Stimulated activated CD8-positive, alpha-beta memory T cell treated with anti-CD3 and anti-CD28 coated beads, Interleukin-12 subunit alpha, Interleukin-12 subunit beta, amount 100 ng/mL, for 1 hour (primary cell): ENCODE results near the gene PAN2.
A peak's percentile ranks its signal among the peaks of the same experiment; 100 is the strongest.

Source experiments
- DNase-seq: peaks from one replicate; pipeline ENCODE4 v3.0.0-alpha.2; 2020; ENCODE audit warnings: low read depth

PAN2 gene

DNA sequence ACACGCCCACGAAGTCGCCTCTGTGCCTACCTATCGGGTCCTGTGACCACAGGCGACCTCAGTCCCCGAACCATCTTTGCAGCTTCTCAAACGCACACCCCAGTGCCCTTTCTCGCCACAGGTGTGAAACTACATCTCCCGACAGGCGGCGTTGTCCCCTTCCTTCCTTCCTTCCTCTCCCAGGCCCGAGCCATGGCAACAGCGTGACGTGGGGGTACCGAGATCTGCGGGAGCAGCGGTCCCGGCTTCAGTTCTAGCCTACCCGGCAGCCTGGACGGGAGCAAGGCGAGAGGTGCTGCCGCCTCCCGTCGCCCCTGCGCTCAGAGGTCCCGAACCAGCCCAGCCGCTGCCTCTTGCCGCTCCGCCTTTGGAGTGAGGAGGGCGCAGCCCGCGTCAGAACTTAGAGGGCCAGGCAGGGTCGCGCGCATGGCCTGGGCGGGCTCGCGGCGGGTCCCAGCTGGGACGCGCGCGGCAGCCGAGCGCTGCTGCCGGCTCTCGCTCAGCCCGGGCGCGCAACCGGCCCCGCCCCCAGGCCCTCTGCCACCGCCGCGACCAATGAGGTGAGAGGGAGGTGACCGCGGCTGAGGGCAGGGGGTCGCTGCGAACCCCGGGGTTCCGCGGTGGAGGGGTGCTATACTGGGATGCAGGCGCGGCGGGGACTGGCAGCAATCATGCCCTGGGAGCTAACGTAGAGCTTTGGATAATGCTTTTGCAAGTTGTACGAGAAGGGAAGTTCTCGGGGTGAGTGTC, 66.9 kb downstream of the PAN2 start, which contains the start of gene COQ10A:
TSS of gene COQ10A (plus strand) at position 250 of the 750 bp plus-strand sequence. CDS start at position 427, 177 bp downstream.
- DNase-seq: peak; percentile 86
